ENCODE measurements around the gene LARGE1.

- TF ChIP-seq TAF1 (IDR thresholded peaks at IDR 0.05; ENCODE audit: borderline replicate concordance, insufficient read depth, low read length) = no peak
- TF ChIP-seq SIN3A (IDR thresholded peaks at IDR 0.05; ENCODE audit: borderline replicate concordance, insufficient read depth, low read length) = no peak
- TF ChIP-seq POLR2AphosphoS5 (IDR thresholded peaks at IDR 0.05; ENCODE audit: low read depth, low read length) = no peak
These were observed 344.1 kb downstream of the LARGE1 start for GRCh38 chr22:33576205-33576604.
